ENCODE data around the gene TTBK2. TPM values are rescaled to one million over a fixed set of nuclear protein-coding genes. Genes with fewer than 3 reads are reported as not detected.
A peak's percentile ranks its signal among the peaks of the same experiment; 100 is the strongest.

Gene TTBK2
- polyA plus RNA-seq, 4 donors: 8.1 to 12.2 (median 10.0) TPM

DNA sequence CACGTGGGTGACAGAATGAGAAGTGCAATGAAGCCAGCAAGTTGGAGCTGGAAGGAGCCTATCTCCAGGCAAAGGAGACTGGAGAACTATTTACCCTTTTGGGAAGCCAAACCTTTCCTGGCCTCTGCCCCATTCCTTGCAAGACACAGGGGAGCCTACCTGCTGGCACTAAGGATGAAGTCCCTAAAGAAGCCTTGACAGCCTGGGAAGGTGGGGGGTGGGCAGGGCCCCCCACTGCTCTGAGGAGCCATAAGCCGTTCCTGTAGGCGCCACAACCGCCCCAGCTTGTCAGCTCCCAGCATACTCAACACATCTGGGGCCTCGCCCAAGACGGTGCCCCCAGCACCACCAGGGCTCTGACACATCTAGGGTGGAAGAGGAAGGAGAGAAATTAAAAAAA, 189.1 kb downstream of the TTBK2 start:
- DNase-seq (ENCODE audit: low read depth in 4 of 4, low spot score in 2 of 4): no peak

DNA sequence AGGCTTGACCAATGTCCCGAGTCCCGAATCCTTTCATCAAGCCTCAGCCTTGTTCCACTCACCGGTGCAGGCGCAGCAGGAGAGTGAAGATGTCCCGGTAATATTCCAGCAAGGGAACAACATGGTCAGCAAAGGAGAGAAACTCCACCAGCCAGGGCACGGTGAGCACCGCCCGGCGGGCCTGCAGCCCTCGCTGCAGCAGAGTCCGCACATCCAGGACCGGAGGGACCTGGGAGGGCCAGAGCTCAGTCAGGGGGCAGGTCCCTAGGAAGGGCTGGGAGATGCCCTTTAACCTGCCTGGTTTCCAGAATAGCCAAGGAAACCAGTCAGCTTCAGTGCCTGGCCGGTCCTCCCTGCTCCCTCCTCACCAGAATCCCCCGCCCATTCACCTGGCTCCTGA, 190.0 kb downstream of the TTBK2 start:
- DNase-seq (ENCODE audit: low read depth in 4 of 4, low spot score in 2 of 4): no peak

DNA sequence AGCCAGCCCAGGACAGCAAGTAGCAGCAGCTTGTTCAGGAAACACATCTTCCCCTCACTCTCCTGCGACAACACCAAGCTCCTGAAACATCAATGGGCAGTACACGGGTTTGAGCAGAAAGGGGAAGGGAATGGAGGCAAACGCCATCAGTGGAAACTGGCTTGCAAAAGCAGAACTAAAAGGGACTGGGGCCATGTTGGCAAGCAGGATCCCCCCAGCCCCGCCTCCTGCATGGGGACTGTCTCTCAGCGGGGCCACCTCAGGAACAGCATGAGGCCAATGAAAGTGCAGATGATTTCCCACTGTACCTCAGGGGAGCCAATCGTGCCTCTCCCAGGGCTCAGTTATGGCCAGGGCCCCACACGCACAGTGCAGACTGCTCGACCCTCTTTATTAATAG, 190.4 kb downstream of the TTBK2 start:
- no peak for DNase-seq (ENCODE audit: low read depth in 4 of 4, low spot score in 2 of 4)

- DNase-seq (ENCODE audit: low read depth in 4 of 4, low spot score in 2 of 4): no peak
Measured at GRCh38 chr15:42729409-42729808, 191.2 kb downstream of the TTBK2 start.

GRCh38 chr15:42728972-42729371, 191.6 kb downstream of the TTBK2 start:
- no peak for DNase-seq (ENCODE audit: low read depth in 4 of 4, low spot score in 2 of 4)

DNA sequence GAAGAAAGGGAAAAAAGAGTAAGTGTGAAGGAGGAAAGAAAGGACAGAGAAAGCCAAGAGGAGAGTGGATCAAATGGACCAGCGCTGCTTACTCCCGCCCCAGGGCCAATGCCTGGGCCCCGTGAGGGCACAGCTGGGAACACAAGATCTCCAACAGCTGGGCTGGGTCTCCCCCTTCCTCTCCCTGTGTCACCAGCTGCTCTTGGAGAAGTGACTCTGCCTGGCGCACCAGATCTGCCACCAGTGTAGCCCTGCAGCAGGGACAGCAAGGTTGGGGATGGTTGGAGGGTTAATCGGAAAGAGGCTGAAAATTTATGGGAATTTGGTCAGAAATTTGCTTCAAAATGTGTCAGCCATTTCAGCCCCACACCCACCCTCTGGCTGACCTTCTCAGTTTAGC, 192.0 kb downstream of the TTBK2 start:
- DNase-seq (ENCODE audit: low read depth in 4 of 4, low spot score in 2 of 4): no peak

- peak in 1 of 4 donors; percentile 19 for DNase-seq (ENCODE audit: low read depth in 4 of 4, low spot score in 2 of 4)
Measured at GRCh38 chr15:42727750-42728381, 192.7 kb downstream of the TTBK2 start.

- no peak for DNase-seq (ENCODE audit: low read depth in 4 of 4, low spot score in 2 of 4)
Measured at GRCh38 chr15:42726114-42726513, 194.5 kb downstream of the TTBK2 start.

- DNase-seq (ENCODE audit: low read depth in 4 of 4, low spot score in 2 of 4): no peak
Measured at GRCh38 chr15:42725331-42725903, 195.2 kb downstream of the TTBK2 start.

DNA sequence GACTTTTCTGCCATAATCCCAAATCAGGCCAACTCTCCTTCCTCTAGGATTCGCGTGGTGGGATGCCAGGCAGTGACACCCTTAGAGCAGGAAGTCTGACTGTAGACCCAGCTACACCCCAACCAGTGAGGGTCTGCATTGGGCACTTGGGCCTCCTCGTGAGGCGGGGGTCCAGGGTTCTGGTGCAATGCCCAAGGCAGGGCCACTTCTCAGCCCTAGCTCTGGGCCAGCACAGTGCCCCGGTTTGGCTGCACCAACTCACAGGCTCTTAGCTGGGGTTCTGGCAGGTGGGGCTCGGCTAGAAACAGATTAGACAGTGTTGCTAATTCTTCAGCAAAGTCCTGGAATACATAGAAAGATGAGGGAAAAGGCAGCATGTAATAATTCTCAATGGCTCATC, 196.3 kb downstream of the TTBK2 start:
- DNase-seq (ENCODE audit: low read depth in 4 of 4, low spot score in 2 of 4): no peak

DNA sequence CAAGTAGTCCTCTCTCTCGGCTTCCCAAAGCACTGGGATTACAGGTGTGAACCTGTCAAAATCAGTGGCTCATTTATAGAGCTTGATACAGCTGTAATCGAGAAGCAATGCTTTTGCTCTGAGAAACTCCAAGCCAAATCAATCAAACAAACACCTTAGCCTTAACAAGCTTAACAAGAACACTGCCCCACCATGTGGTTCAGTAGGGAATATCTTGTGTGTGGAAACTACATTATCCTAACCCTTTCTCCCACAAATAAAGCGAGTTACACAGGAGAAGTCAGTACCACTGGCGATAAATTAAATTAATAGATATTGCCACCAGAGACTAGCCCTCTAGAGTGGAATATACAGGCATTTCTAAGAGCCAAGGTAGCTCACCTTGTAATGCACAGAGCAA, 197.5 kb downstream of the TTBK2 start:
- DNase-seq (ENCODE audit: low read depth in 4 of 4, low spot score in 2 of 4): no peak

- DNase-seq (ENCODE audit: low read depth in 4 of 4, low spot score in 2 of 4): no peak
Measured at GRCh38 chr15:42721916-42722315, 198.7 kb downstream of the TTBK2 start.

- DNase-seq (ENCODE audit: low read depth in 4 of 4, low spot score in 2 of 4): no peak
Measured at GRCh38 chr15:42721016-42721415, 199.6 kb downstream of the TTBK2 start.

- no peak for DNase-seq (ENCODE audit: low read depth in 4 of 4, low spot score in 2 of 4)
Measured at GRCh38 chr15:42720071-42720470, 200.5 kb downstream of the TTBK2 start.

DNA sequence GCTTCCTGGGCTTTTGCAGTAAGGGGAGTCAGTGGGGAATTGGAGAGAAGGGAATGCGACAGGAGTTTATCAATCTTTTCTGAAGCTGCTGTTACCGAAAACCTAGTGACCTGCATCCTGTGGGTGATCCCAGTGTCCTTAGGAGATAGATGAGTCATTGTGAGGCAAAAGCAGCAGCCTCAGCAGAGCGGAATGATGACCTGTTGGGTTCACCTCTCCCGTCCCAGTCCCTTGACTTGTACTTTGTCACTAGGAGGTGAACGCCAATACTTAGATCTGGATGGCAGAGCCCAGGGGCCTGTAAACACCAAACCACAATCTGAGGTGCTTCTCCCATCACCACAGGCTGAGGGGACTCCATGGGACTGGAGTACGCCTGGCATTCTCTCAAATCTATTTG, 201.5 kb downstream of the TTBK2 start:
- no peak for DNase-seq (ENCODE audit: low read depth in 4 of 4, low spot score in 2 of 4)

DNA sequence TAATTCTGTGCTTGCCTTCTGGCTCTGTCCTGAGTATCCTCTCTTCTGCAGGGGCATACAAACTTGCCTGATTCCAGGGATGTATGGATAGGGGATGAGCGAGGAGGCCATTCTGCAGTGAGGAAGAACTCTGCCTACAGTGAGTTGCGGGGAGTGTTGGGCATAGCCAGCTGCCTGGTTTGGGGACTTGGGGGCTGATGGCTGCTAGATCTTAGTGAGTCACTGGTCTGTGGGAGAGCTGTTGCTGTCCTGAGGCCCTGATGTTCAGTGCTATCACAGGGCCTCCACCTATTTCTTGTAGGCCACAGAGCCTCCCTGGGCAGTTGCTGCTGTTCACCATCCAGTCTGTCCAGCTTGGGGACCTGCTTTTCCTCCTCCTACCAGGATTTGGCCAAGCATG, 204.0 kb downstream of the TTBK2 start:
- DNase-seq (ENCODE audit: low read depth in 4 of 4, low spot score in 2 of 4): no peak

DNA sequence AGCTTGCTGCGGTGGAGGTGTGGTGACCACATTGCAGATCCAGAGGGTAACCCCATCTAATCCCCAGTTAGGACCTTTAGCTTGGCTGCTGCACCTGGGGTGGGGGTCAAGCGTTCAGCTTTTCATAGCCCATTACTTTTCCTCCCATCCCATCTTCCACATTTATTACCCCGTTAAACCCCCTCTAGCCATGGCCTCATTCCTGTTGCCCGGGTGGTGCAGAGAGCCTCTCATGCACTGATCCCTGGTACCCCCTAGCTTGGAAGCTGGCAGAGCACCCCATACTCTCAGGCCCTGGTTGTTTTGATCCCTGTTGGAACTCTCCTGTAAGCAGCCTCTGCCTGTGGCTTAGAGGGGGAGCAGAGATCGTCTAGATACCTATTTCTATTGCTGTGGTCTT, 204.5 kb downstream of the TTBK2 start:
- DNase-seq (ENCODE audit: low read depth in 4 of 4, low spot score in 2 of 4): no peak

DNA sequence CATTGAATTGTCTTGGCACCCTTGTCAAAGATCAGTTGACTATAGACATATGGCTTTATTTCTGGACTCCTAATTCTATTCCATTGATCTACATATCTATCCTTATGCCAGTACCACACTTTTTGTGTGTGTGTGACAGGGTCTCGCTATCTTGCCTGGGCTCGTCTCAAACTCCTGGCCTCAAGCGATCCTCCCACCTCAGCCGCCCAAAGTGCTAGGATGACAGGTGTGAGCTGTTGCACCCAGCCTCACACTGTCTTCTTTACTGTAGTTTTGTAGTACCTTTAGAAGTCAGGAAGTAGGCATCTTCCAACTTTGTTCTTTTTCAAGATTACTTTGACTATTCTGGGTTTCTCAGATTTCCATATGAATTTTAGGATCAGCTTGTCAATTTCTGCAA, 208.0 kb downstream of the TTBK2 start:
- no peak for DNase-seq (ENCODE audit: low read depth in 4 of 4, low spot score in 2 of 4)

GRCh38 chr15:42711746-42712145, 208.8 kb downstream of the TTBK2 start:
- no peak for DNase-seq (ENCODE audit: low read depth in 4 of 4, low spot score in 2 of 4)

DNA sequence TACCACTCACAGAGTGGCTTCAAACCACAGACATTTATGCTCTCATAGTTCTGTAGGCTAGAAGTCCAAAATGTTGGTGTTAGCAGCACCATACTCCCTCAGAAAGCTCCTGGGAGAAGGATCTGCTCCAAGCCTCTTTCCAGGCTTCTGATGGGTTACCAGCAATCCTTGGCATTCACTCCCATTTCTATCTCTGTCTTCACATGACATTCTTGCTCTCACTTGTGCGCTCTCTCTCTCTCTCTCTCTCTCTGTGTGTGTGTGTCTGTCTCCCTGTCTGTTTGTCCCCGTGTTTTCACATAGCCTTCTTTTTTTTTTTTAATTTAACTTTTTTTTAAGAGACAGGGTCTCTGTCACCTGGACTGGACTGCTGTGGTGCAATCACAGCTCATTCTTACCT, 209.9 kb downstream of the TTBK2 start:
- DNase-seq (ENCODE audit: low read depth in 4 of 4, low spot score in 2 of 4): no peak

DNA sequence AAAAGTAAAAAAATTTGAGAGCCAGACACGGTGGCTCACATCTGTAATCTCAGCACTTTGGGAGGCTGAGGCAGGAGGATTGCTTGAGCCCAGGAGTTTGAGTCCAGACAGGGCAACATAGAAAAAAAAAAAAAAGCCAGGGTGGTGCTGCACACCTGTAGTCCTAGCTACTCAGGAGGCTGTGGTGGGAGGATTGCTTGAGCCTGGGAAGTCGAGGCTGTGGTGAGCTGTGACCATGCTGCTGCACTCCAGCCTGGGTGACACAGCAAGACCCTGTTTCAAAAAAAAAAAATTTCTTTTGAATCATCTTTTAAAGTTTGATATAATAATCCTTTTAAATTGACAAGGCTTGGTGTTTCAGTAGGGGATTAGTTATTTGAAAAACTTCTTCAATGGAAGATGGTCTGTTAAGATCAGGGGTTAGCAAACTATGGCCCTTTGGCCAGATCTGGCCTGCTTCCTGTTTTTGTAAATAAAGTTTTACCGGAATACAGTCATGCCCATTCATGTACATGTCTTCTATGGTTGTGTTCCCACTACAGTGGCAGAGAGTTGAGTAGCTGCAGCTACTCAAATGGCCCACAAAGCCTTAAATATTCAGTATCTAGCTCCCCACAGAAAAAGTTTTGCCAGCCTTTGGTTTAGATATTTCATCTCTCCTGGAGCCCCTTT, 212.6 kb downstream of the TTBK2 start:
- no peak for DNase-seq (ENCODE audit: low read depth in 4 of 4, low spot score in 2 of 4)

- no peak for DNase-seq (ENCODE audit: low read depth in 4 of 4, low spot score in 2 of 4)
Measured at GRCh38 chr15:42707068-42707467, 213.5 kb downstream of the TTBK2 start.

Data from left renal cortex interstitium (tissue), 4 donors.